ENCODE results near the gene HSPA8. TPM values are rescaled to one million over a fixed set of nuclear protein-coding genes. Genes with fewer than 3 reads are reported as not detected.

The HSPA8 gene
- total RNA-seq, 1 donor from 2014 or later: 565 TPM

- intact Hi-C loops (cut with DNase I): no loop called here
Observed at GRCh38 chr11:123054301-123055065, 7.5 kb downstream of the HSPA8 start.

GRCh38 chr11:123052901-123053721 lies 8.8 kb downstream of the HSPA8 start:
- DNase-seq (ENCODE audit: low spot score) (no peak), ATAC-seq (no peak)
- intact Hi-C loops (cut with DNase I): no loop called here

More at GRCh38 chr11:123054301-123055065, 7.5 kb downstream of the HSPA8 start:
- DNase-seq (ENCODE audit: low spot score) (no peak), ATAC-seq (peak; percentile 89)

- ATAC-seq (no peak), DNase-seq (ENCODE audit: low spot score) (no peak)
- intact Hi-C loops (cut with DNase I): no loop called here
Observed at GRCh38 chr11:123051634-123052033, 10.3 kb downstream of the HSPA8 start.

- DNase-seq (ENCODE audit: low spot score) (no peak), ATAC-seq (no peak)
- intact Hi-C loops (cut with DNase I): no loop called here
Observed at GRCh38 chr11:123051146-123051545, 10.8 kb downstream of the HSPA8 start.

- intact Hi-C loops (cut with DNase I): no loop called here
- ATAC-seq (no peak), DNase-seq (ENCODE audit: low spot score) (no peak)
Observed at GRCh38 chr11:123047947-123048293, 14.0 kb downstream of the HSPA8 start.

GRCh38 chr11:123047266-123047946 lies 14.5 kb downstream of the HSPA8 start:
- DNase-seq (ENCODE audit: low spot score) (no peak), ATAC-seq (no peak)
- intact Hi-C loops (cut with DNase I): no loop called here

- DNase-seq (ENCODE audit: low spot score) (no peak), ATAC-seq (no peak)
- intact Hi-C loops (cut with DNase I): no loop called here
Observed at GRCh38 chr11:123046473-123047259, 15.3 kb downstream of the HSPA8 start.

GRCh38 chr11:123045101-123045500 lies 16.8 kb downstream of the HSPA8 start:
- DNase-seq (ENCODE audit: low spot score) (no peak), ATAC-seq (no peak)
- intact Hi-C loops (cut with DNase I): no loop called here

GRCh38 chr11:123041185-123041584 lies 20.8 kb downstream of the HSPA8 start:
- intact Hi-C loops (cut with DNase I): no loop called here
- ATAC-seq (no peak), DNase-seq (ENCODE audit: low spot score) (no peak)

- DNase-seq (ENCODE audit: low spot score) (no peak), ATAC-seq (no peak)
- intact Hi-C loops (cut with DNase I): no loop called here
Observed at GRCh38 chr11:123040111-123040432, 21.9 kb downstream of the HSPA8 start.

GRCh38 chr11:123035831-123036230 lies 26.1 kb downstream of the HSPA8 start:
- intact Hi-C loops (cut with DNase I): no loop called here

GRCh38 chr11:123034597-123034996 lies 27.3 kb downstream of the HSPA8 start:
- intact Hi-C loops (cut with DNase I): no loop called here
- ATAC-seq (no peak), DNase-seq (ENCODE audit: low spot score) (no peak)

More at GRCh38 chr11:123035831-123036230, 26.1 kb downstream of the HSPA8 start:
- DNase-seq (ENCODE audit: low spot score) (no peak), ATAC-seq (no peak)

- ATAC-seq (no peak), DNase-seq (ENCODE audit: low spot score) (no peak)
- intact Hi-C loops (cut with DNase I): no loop called here
Observed at GRCh38 chr11:123033895-123034294, 28.0 kb downstream of the HSPA8 start.

- no peak for ATAC-seq
- DNase-seq (ENCODE audit: low spot score): no peak
- intact Hi-C loops (cut with DNase I): no loop called here
Observed at GRCh38 chr11:123030517-123030916, 31.4 kb downstream of the HSPA8 start.

- DNase-seq (ENCODE audit: low spot score) (no peak), ATAC-seq (no peak)
- intact Hi-C loops (cut with DNase I): loop anchor here (10.0 kb wide), 1 partner anchor 156 kb away; no protein-coding TSS in a partner anchor
Observed at GRCh38 chr11:123020968-123021367, 41.0 kb downstream of the HSPA8 start.

- intact Hi-C loops (cut with DNase I): no loop called here
- DNase-seq (ENCODE audit: low spot score) (no peak), ATAC-seq (no peak)
Observed at GRCh38 chr11:123018702-123019101, 43.2 kb downstream of the HSPA8 start.

GRCh38 chr11:123011510-123011909 lies 50.4 kb downstream of the HSPA8 start:
- no peak for DNase-seq (ENCODE audit: low spot score)
- ATAC-seq: no peak
- intact Hi-C loops (cut with DNase I): no loop called here

All from sciatic nerve (tissue), 2 donors.